Fibroblast of lung (primary cell): Measurements from ENCODE around the gene SPOCK1.

Experiments used
- EZH2 ChIP-seq: IDR thresholded peaks from 2 replicates; pipeline ENCODE4 v1.5.1; 2012; ENCODE audit warnings: low read length, control low read depth, mild to moderate bottlenecking; ENCODE audit errors: missing control alignments
- TF ChIP-seq, protein P1 (sequence below), 2 donors: IDR thresholded peaks in 1 of 2; conservative IDR thresholded peaks in 1 of 2; 1 replicate in 1 of 2; 2 replicates in 1 of 2; pipeline ENCODE4 v1.5.1; 2011 to 2012; ENCODE audit warnings: low read length in 2 of 2, control low read depth in 1 of 2, inconsistent platforms in 1 of 2, low read depth in 1 of 2, mild to moderate bottlenecking in 1 of 2

DNA sequence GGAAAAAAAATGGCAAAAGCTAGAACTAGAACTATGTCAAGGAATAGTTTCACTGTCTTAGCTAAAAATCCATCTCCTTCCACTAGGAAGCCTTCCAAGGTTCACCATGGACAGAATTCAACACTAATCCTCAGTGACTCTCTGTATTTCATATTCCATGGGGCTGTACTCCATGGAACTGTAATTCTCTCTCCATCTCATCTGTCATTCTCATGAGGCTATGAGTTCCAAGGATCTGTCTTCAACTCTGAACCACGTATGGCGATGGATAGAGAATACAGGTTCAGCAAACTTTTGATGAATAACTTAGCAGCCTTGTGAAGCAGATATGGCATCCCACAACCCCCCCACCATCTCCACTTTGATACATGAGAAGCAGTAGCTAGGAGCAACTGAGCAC lies 184.0 kb downstream of the SPOCK1 start:
- TF ChIP-seq, protein P1, sequence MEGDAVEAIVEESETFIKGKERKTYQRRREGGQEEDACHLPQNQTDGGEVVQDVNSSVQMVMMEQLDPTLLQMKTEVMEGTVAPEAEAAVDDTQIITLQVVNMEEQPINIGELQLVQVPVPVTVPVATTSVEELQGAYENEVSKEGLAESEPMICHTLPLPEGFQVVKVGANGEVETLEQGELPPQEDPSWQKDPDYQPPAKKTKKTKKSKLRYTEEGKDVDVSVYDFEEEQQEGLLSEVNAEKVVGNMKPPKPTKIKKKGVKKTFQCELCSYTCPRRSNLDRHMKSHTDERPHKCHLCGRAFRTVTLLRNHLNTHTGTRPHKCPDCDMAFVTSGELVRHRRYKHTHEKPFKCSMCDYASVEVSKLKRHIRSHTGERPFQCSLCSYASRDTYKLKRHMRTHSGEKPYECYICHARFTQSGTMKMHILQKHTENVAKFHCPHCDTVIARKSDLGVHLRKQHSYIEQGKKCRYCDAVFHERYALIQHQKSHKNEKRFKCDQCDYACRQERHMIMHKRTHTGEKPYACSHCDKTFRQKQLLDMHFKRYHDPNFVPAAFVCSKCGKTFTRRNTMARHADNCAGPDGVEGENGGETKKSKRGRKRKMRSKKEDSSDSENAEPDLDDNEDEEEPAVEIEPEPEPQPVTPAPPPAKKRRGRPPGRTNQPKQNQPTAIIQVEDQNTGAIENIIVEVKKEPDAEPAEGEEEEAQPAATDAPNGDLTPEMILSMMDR (conservative IDR thresholded peaks at IDR 0.05 in 1 of 2, IDR thresholded peaks at IDR 0.05 in 1 of 2; ENCODE audit: low read depth in 1 of 2, low read length in 2 of 2) = no peak
- no peak for TF ChIP-seq EZH2
